SU-DHL-6 (cell line): ENCODE data around the gene HPS3.

Experiments
- H2AFZ ChIP-seq: fragments of 200-600 bp; sonication (generic); 2 replicates; pipeline ENCODE4 v1.6.1; 2014; ENCODE audit warnings: low read depth, mild to moderate bottlenecking, moderate library complexity, mixed read lengths, antibody characterized with exemption, low read length; ENCODE audit not compliant: severe bottlenecking
- H3F3A ChIP-seq: fragments of 200-600 bp; shearing (Covaris generic); 2 replicates; pipeline ENCODE4 v1.6.0; 2016; ENCODE audit warnings: antibody characterized with exemption, mild to moderate bottlenecking; ENCODE audit not compliant: insufficient read depth
- H3K27ac ChIP-seq: fragments of 200-600 bp; sonication (generic); 2 replicates; pipeline ENCODE4 v1.5.1; 2016; ENCODE audit warnings: low read depth, mild to moderate bottlenecking, low read length, moderate library complexity, mixed read lengths
- H3K27me3 ChIP-seq: fragments of 200-600 bp; sonication (generic), shearing (Covaris generic); 2 replicates; pipeline ENCODE4 v1.6.0; 2014; ENCODE audit warnings: mild to moderate bottlenecking, low read length
- H3K36me3 ChIP-seq: fragments of 200-600 bp; sonication (generic); 2 replicates; pipeline ENCODE4 v1.6.1; 2014; ENCODE audit warnings: mild to moderate bottlenecking, low read length, mixed read lengths
- H3K4me2 ChIP-seq: fragments of 300-600, 200-600 bp; shearing (Covaris generic), sonication (generic); 2 replicates; pipeline ENCODE4 v1.6.0; 2014; ENCODE audit warnings: low read length, low read depth, mild to moderate bottlenecking; ENCODE audit not compliant: poor library complexity, severe bottlenecking
- H3K4me3 ChIP-seq: fragments of 200-600 bp; sonication (generic); 2 replicates; pipeline ENCODE4 v1.5.1; 2014; ENCODE audit warnings: antibody characterized with exemption, low read length, mild to moderate bottlenecking, mixed read lengths; ENCODE audit not compliant: insufficient read depth, poor library complexity, severe bottlenecking
- H3K79me2 ChIP-seq: fragments of 200-600 bp; sonication (generic); 2 replicates; pipeline ENCODE4 v1.6.1; 2014; ENCODE audit warnings: mild to moderate bottlenecking, low read length, moderate library complexity; ENCODE audit not compliant: insufficient read depth
- H3K9ac ChIP-seq: fragments of 200-600 bp; sonication (generic); 2 replicates; pipeline ENCODE4 v1.7.0; 2014; ENCODE audit warnings: mild to moderate bottlenecking, low read length
- H3K9me2 ChIP-seq: fragments of 200-600 bp; sonication (generic); replicated peaks from 2 replicates; pipeline ENCODE4 v1.6.1; 2014; ENCODE audit warnings: low read length; ENCODE audit not compliant: insufficient read depth
- H3K9me3 ChIP-seq: fragments of 200-600 bp; sonication (generic); 2 replicates; pipeline ENCODE4 v1.6.1; 2014; ENCODE audit warnings: low read length, mixed read lengths; ENCODE audit not compliant: insufficient read depth
- H4K20me1 ChIP-seq: fragments of 200-600 bp; sonication (generic); 2 replicates; pipeline ENCODE4 v1.6.1; 2014; ENCODE audit warnings: low read depth, mild to moderate bottlenecking, antibody characterized with exemption, low read length, moderate library complexity, mixed read lengths
- EZH2phosphoT487 ChIP-seq: fragments of 200-600 bp; sonication (generic), shearing (Covaris generic); conservative IDR thresholded peaks from 2 replicates; pipeline ENCODE4 v1.6.1; 2018; ENCODE audit warnings: mild to moderate bottlenecking, antibody characterized with exemption, low read length, moderate library complexity, mixed read lengths
- TF ChIP-seq, protein P1 (sequence below): fragments of 200-600 bp; sonication (generic); IDR thresholded peaks from one replicate; pipeline ENCODE4 v1.5.1; 2017; ENCODE audit warnings: antibody characterized with exemption, mild to moderate bottlenecking, low read length, moderate library complexity; ENCODE audit not compliant: insufficient read depth, poor library complexity, severe bottlenecking

The HPS3 gene

DNA sequence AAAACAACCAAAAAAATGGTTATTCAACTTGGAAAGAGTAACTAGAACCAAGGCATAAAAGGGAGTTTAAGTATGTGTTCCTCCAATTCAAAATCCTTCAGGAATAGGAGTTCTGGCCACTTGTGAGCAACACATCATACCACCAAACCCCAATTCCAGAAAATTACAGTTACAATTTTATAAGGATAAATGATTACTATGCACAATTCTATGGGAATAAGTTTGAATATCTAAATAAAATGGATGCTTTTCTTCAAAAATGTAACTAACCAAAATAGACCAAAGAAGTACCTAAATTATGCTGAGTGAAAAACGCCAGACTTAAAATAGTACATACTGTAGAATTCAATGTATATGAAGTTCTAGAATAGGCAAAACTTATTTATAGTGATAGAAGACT lies 47.7 kb upstream of the HPS3 start:
- Histone ChIP-seq H3K27me3 (no peaks in the 10 kb centered on the region), H3F3A (no peaks in the 10 kb centered on the region), H3K4me3 (no peak overlapping the region), H3K79me2 (peaks cover 85% of the 10 kb centered on the region), H4K20me1 (peaks cover 7% of the 10 kb centered on the region), H3K9ac (no peak overlapping the region), H3K9me3 (no peaks in the 10 kb centered on the region), H3K36me3 (peaks cover 35% of the 10 kb centered on the region; the same call in 1 of the 2 replicates), H3K9me2 (no peaks in the 10 kb centered on the region), H2AFZ (no peak overlapping the region), H3K27ac (no peak overlapping the region), H3K4me2 (no peak overlapping the region)
- TF ChIP-seq, protein P1, sequence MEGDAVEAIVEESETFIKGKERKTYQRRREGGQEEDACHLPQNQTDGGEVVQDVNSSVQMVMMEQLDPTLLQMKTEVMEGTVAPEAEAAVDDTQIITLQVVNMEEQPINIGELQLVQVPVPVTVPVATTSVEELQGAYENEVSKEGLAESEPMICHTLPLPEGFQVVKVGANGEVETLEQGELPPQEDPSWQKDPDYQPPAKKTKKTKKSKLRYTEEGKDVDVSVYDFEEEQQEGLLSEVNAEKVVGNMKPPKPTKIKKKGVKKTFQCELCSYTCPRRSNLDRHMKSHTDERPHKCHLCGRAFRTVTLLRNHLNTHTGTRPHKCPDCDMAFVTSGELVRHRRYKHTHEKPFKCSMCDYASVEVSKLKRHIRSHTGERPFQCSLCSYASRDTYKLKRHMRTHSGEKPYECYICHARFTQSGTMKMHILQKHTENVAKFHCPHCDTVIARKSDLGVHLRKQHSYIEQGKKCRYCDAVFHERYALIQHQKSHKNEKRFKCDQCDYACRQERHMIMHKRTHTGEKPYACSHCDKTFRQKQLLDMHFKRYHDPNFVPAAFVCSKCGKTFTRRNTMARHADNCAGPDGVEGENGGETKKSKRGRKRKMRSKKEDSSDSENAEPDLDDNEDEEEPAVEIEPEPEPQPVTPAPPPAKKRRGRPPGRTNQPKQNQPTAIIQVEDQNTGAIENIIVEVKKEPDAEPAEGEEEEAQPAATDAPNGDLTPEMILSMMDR: no peak
- TF ChIP-seq EZH2phosphoT487: no peak

DNA sequence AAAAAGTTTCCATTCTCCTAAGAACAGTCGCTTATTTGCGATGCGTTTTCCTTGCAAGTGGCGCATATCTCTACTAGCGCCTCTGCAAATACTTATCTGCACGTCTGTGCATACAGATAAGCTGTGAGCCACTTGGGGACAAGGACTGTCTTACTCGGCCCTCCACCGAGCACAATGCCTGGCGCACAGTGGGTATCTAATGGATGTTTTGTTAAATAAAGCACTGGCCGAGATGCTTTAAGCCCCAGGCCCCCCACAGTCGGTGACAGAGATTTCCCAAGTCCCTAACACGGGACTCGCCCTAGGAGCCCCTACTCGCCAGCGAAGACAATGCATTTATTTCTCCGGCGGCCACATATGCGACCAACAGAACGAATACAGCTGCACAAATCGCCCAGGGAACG lies 43.6 kb upstream of the HPS3 start:
- Histone ChIP-seq H3K4me3 (peak overlapping the region; percentile 70), H3K27ac (peak overlapping the region; percentile 25), H3K9ac (peak overlapping the region; percentile 70), H3F3A (no peaks in the 10 kb centered on the region), H4K20me1 (peaks cover 7% of the 10 kb centered on the region), H2AFZ (peak overlapping the region; percentile 82), H3K4me2 (peak overlapping the region; percentile 81), H3K79me2 (peaks cover 55% of the 10 kb centered on the region), H3K9me3 (no peaks in the 10 kb centered on the region), H3K27me3 (no peaks in the 10 kb centered on the region), H3K9me2 (no peaks in the 10 kb centered on the region), H3K36me3 (peaks cover 28% of the 10 kb centered on the region; the same call in 1 of the 2 replicates)
- TF ChIP-seq, protein P1: no peak
- no peak for TF ChIP-seq EZH2phosphoT487

DNA sequence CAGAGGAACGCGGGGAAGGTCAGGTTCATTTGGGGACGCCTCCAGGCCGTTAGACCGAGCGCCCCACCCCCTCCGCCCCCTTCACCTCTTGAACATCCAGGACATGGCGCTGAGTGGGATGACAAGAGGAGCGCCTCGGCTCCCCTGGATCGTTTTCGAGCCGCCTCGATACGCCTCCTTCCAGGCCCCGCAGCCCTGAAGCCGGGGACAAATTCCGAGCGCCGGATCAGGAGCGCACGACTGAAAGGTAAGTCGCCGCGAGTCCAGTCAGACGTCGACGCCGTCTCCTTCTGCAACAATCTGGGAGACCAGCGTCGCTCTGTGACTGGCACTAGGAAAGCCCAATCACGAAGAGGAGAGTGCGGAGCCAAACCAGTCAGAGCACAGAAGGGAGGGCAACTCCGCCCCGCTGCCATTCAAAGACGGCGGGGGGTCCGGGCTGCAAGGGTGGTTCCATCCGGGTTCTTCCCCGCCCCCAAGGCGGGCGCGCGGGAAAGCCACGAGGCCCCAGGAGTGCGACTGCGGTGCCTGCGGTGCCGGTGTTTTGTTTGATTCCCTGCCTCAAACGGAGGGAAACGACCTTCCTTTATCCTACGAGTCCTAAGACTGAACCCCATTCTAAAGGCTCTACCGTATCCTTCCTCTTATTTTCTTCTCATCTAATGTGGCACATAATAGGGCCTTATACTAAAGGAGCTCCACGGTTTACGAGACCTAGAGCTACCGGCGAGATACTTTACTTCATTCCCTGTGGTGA lies 43.0 kb upstream of the HPS3 start, which contains the start of gene HLTF:
Gene HLTF (minus strand): TSS at position 302 of the 757 bp plus-strand sequence. CDS start 197 bp downstream, at position 105.
- Histone ChIP-seq H3K4me2 (peak within 1 kb of the TSS; percentile 81), H3K27ac (peak within 1 kb of the TSS; percentile 25), H3K9me3 (no peaks in the 10 kb centered on the region), H3F3A (no peaks in the 10 kb centered on the region), H3K79me2 (peaks cover 49% of the 10 kb centered on the region), H3K9me2 (no peaks in the 10 kb centered on the region), H3K27me3 (no peaks in the 10 kb centered on the region), H3K4me3 (peak within 1 kb of the TSS; percentile 70), H4K20me1 (peaks cover 3% of the 10 kb centered on the region), H3K36me3 (peaks cover 22% of the 10 kb centered on the region; the same call in 1 of the 2 replicates), H2AFZ (peak within 1 kb of the TSS; percentile 82), H3K9ac (peak within 1 kb of the TSS; percentile 70)
- no peak for TF ChIP-seq EZH2phosphoT487
- TF ChIP-seq, protein P1: no peak
